Peyer's patch (tissue), 4 donors: Measurements from ENCODE around the gene TMPRSS3. TPM values are rescaled to one million over a fixed set of nuclear protein-coding genes. Genes with fewer than 3 reads are reported as not detected.

Source experiments
- DNase-seq, 3 donors: peaks; one replicate each; pipeline ENCODE4 v3.0.0-alpha.2; 2017 to 2019
- H3K27ac ChIP-seq, 4 donors: fragments of 200-600 bp; sonication (generic); one replicate each; pipeline ENCODE4 v1.5.1; 2016 to 2019
- H3K27me3 ChIP-seq, 2 donors: fragments of 200-600 bp; sonication (generic); one replicate each; pipeline ENCODE4 v1.5.1; 2019
- H3K36me3 ChIP-seq, 3 donors: fragments of 200-600 bp; sonication (generic); one replicate each; pipeline ENCODE4 v1.5.1; 2016 to 2019
- H3K4me1 ChIP-seq, 4 donors: fragments of 200-600 bp; sonication (generic); one replicate each; pipeline ENCODE4 v1.5.1; 2016 to 2019
- H3K4me3 ChIP-seq, 4 donors: fragments of 200-600 bp; sonication (generic); 1 replicate in 3 of 4; 2 replicates in 1 of 4; pipeline ENCODE4 v1.5.1; 2016 to 2019; ENCODE audit warnings: mild to moderate bottlenecking in 1 of 4
- H3K9me3 ChIP-seq, 4 donors: fragments of 200-600 bp; sonication (generic); one replicate each; pipeline ENCODE4 v1.5.1; 2016 to 2019; ENCODE audit warnings: mild to moderate bottlenecking in 1 of 4
- CTCF ChIP-seq, 6 experiments: fragments of 450-650 bp in 4 of 6; fragments of 200-600 bp in 2 of 6; sonication (generic) in 1 of 6; IDR thresholded peaks; one replicate each; pipeline ENCODE4 v1.5.1; 2017 to 2019; ENCODE audit warnings: antibody characterized with exemption in 6 of 6, mild to moderate bottlenecking in 3 of 6, moderate library complexity in 1 of 6
- POLR2A ChIP-seq, 2 donors: fragments of 450-650 bp; IDR thresholded peaks; one replicate each; pipeline ENCODE4 v1.5.1; 2017; ENCODE audit warnings: antibody characterized with exemption in 2 of 2, mild to moderate bottlenecking in 2 of 2, moderate library complexity in 2 of 2
- total RNA-seq, 4 donors: library from RNA; depleted of rRNA; stranded (reverse); fragments of >200 nt; gene quantifications; one replicate each; pipeline ENCODE4 v1.1.0, GENCODE V29; 2016

Gene TMPRSS3
- total RNA-seq, 4 donors from 2014 or later: 0.54 to 2.5 TPM; not detected in 2

GRCh38 chr21:42358261-42358660 is 37.6 kb downstream of the TMPRSS3 start:
- Histone ChIP-seq H3K27ac (no peak overlapping the region), H3K4me3 (no peak overlapping the region), H3K9me3 (peaks cover 0 to 5% (median 0%) of the 10 kb centered on the region in 4 donors), H3K36me3 (no peaks in the 10 kb centered on the region), H3K4me1 (no peaks in the 10 kb centered on the region), H3K27me3 (no peaks in the 10 kb centered on the region)
- TF ChIP-seq CTCF (IDR thresholded peaks at IDR 0.05) (no peak), POLR2A (IDR thresholded peaks at IDR 0.05) (no peak)
- DNase-seq: peak in 1 of 3 donors; percentile 13

GRCh38 chr21:42357307-42357706 is 38.5 kb downstream of the TMPRSS3 start:
- H3K9me3 ChIP-seq: peaks cover 0 to 5% (median 0%) of the 10 kb centered on the region in 4 donors
- no peak overlapping the region for H3K27ac ChIP-seq
- DNase-seq: peak in 2 of 3 donors; percentile 18 to 24
- H3K4me3 ChIP-seq: no peak overlapping the region
- H3K4me1 ChIP-seq: no peaks in the 10 kb centered on the region
- H3K36me3 ChIP-seq: no peaks in the 10 kb centered on the region
- TF ChIP-seq POLR2A (IDR thresholded peaks at IDR 0.05) (no peak), CTCF (IDR thresholded peaks at IDR 0.05) (no peak)
- H3K27me3 ChIP-seq: no peaks in the 10 kb centered on the region

DNA sequence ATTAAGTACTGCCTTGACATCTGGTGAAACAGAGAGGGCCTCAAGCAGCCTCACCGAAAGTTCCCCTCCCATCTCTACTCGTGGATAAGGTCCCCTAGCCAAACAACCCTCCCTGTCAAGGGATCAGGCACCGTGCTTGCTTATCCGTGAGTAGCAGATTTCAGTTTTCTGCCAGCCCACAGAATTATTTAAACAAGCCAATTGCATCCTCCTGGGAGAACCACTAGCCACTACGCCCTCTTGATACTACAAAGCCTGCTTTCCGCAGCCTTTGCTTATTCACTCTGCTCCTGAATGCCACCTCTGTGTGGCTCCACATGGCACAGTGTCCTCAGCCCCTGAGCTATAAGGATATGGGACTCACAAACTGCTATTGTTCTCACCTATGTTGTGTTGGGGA is 39.2 kb downstream of the TMPRSS3 start:
- H3K9me3 ChIP-seq: peaks cover 0 to 5% (median 0%) of the 10 kb centered on the region in 4 donors
- TF ChIP-seq POLR2A (IDR thresholded peaks at IDR 0.05) (no peak), CTCF (IDR thresholded peaks at IDR 0.05) (no peak)
- no peaks in the 10 kb centered on the region for H3K27me3 ChIP-seq
- H3K4me3 ChIP-seq: no peak overlapping the region
- H3K36me3 ChIP-seq: no peaks in the 10 kb centered on the region
- peak in 1 of 3 donors; percentile 9 for DNase-seq
- H3K27ac ChIP-seq: no peak overlapping the region
- no peaks in the 10 kb centered on the region for H3K4me1 ChIP-seq

DNA sequence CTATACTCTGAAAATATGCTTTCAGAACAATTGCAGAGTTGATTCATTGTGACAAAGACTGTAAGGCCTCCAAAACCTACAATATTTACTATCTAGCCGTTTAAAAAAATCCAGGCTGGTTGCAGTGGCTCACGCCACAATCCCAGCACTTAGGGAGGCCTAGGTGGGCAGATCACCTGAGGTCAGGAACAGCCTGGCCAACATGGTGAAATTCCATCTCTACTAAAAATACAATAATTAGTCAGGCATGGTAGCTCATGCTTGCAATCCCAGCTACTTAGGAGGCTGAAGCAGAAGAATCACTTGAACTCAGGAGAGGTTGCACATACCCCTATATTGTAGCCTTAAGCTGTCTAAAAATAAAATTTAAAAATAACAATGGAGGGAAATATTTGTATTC is 39.8 kb downstream of the TMPRSS3 start:
- Histone ChIP-seq H3K36me3 (no peaks in the 10 kb centered on the region), H3K27ac (no peak overlapping the region)
- DNase-seq: no peak

DNA sequence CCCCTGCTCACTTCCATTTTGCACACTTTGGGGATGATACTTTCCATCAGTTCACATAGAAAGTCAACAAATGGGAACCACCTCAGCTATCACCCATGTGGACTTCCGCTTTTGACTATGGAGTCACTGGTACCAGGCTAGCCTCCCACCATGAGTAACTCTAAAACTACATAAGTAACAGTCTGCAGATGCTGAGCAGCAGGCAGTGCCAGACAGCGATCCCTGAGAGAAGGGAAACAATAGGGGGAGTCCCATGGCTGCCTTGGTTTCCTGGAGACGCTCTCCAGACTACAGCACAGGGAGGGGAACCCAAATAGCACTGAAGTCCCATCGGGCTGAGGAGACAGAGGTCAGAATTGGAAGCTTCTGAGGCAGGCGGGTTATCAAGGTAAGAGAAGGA is 42.2 kb downstream of the TMPRSS3 start:
- peak in 1 of 3 donors; percentile 23 for DNase-seq
- Histone ChIP-seq H3K4me1 (no peaks in the 10 kb centered on the region), H3K4me3 (no peak overlapping the region), H3K27ac (no peak overlapping the region), H3K36me3 (no peaks in the 10 kb centered on the region), H3K9me3 (no peaks in the 10 kb centered on the region), H3K27me3 (no peaks in the 10 kb centered on the region)
- no peak for TF ChIP-seq CTCF (IDR thresholded peaks at IDR 0.05)
- TF ChIP-seq POLR2A (IDR thresholded peaks at IDR 0.05): no peak

More for the DNA sequence above, 39.8 kb downstream of the TMPRSS3 start:
- TF ChIP-seq CTCF (IDR thresholded peaks at IDR 0.05): no peak
- Histone ChIP-seq H3K4me1 (no peaks in the 10 kb centered on the region), H3K27me3 (no peaks in the 10 kb centered on the region), H3K4me3 (no peak overlapping the region), H3K9me3 (peaks cover 0 to 5% (median 0%) of the 10 kb centered on the region in 4 donors)
